OCI-LY7 (cell line): ENCODE measurements around the gene VSX1. TPM values are rescaled to one million over a fixed set of nuclear protein-coding genes. Genes with fewer than 3 reads are reported as not detected.

Experiments
- BruUV-seq: library from RNA; stranded (reverse); fragments of 400-500 nt; replicated peaks from 2 replicates; lab custom pipeline; 2021; lab: Mats Ljungman, UMichigan
- CTCF ChIA-PET: fragments of 300-600 bp; sonication (Branson Sonifier 250); formaldehyde crosslinking; loops from one replicate; lab custom pipeline; 2022; ENCODE audit warnings: antibody characterized with exemption; ENCODE audit not compliant: unreplicated experiment; lab: Charles Lee
- POLR2A ChIA-PET: fragments of 300-600 bp; sonication (Branson Sonifier 250); formaldehyde crosslinking; loops from one replicate; lab custom pipeline; 2022; ENCODE audit warnings: antibody characterized with exemption; lab: Charles Lee
- DNase-seq: peaks from one replicate; pipeline ENCODE4 v3.0.0-alpha.2; 2015; ENCODE audit warnings: low spot score
- H2AFZ ChIP-seq: fragments of 200-600 bp; sonication (generic), shearing (Covaris generic); 2 replicates; pipeline ENCODE4 v1.6.1; 2014; ENCODE audit warnings: mild to moderate bottlenecking, antibody characterized with exemption, low read length, moderate library complexity
- H3K27ac ChIP-seq: fragments of 200-600 bp; sonication (generic); 2 replicates; pipeline ENCODE4 v1.5.1; 2014; ENCODE audit warnings: mixed run types, low read depth, mild to moderate bottlenecking, moderate library complexity, low read length, inconsistent platforms; ENCODE audit not compliant: poor library complexity, severe bottlenecking
- H3K36me3 ChIP-seq: fragments of 200-600 bp; sonication (generic); 2 replicates; pipeline ENCODE4 v1.6.1; 2014; ENCODE audit warnings: mild to moderate bottlenecking, antibody characterized with exemption, low read length, moderate library complexity, mixed read lengths; ENCODE audit not compliant: insufficient read depth
- H3K4me1 ChIP-seq: fragments of 200-600 bp; sonication (generic); 2 replicates; pipeline ENCODE4 v1.5.1; 2014; ENCODE audit warnings: mild to moderate bottlenecking, low read length; ENCODE audit not compliant: insufficient read depth, poor library complexity, severe bottlenecking
- H3K4me2 ChIP-seq: fragments of 200-600 bp; sonication (generic); 2 replicates; pipeline ENCODE4 v1.6.1; 2014; ENCODE audit warnings: mild to moderate bottlenecking, low read length
- H3K4me3 ChIP-seq: fragments of 200-600 bp; sonication (generic); 2 replicates; pipeline ENCODE4 v1.5.1; 2014; ENCODE audit warnings: mild to moderate bottlenecking, low read depth, low read length; ENCODE audit not compliant: poor library complexity, severe bottlenecking
- H3K79me2 ChIP-seq: fragments of 200-600 bp; sonication (generic); 2 replicates; pipeline ENCODE4 v1.6.1; 2016; ENCODE audit warnings: low read depth, mild to moderate bottlenecking, low read length, moderate library complexity, mixed read lengths; ENCODE audit not compliant: insufficient read depth
- H3K9me2 ChIP-seq: fragments of 200-600 bp; sonication (generic); 2 replicates; pipeline ENCODE4 v1.6.1; 2016; ENCODE audit warnings: mild to moderate bottlenecking, low read length, mixed read lengths; ENCODE audit not compliant: insufficient read depth
- H3K9me3 ChIP-seq: fragments of 200-600 bp; sonication (generic); 2 replicates; pipeline ENCODE4 v1.6.1; 2014; ENCODE audit warnings: mild to moderate bottlenecking, mixed run types, low read length, mixed read lengths
- H4K20me1 ChIP-seq: fragments of 200-600 bp; sonication (generic); 2 replicates; pipeline ENCODE4 v1.6.1; 2014; ENCODE audit warnings: mild to moderate bottlenecking, antibody characterized with exemption, low read length, moderate library complexity, mixed read lengths; ENCODE audit not compliant: insufficient read depth
- CTCF ChIP-seq: fragments of 200-600 bp; sonication (generic); conservative IDR thresholded peaks from 2 replicates; pipeline ENCODE4 v1.5.1; 2014; ENCODE audit warnings: mild to moderate bottlenecking, antibody characterized with exemption, low read length, moderate library complexity, mixed read lengths
- EZH2phosphoT487 ChIP-seq: fragments of 200-600 bp; sonication (generic); IDR thresholded peaks from 2 replicates; pipeline ENCODE4 v1.6.1; 2018; ENCODE audit warnings: low read depth, borderline replicate concordance, mild to moderate bottlenecking, mixed run types, antibody characterized with exemption, low read length, moderate library complexity, mixed read lengths
- intact Hi-C: fragments of 100-400 bp; cut with micrococcal nuclease; formaldehyde crosslinking; loops from one replicate; pipeline ENCODE4 v1.10.0; 2022; ENCODE audit not compliant: unreplicated experiment
- total RNA-seq, 2 experiments: library from RNA; depleted of rRNA in 1 of 2; stranded (reverse); fragments of >200 nt in 1 of 2; shearing (Covaris generic) in 1 of 2; gene quantifications; 2 replicates each; pipeline ENCODE4 v1.2.3, GENCODE V29; 2014 to 2022

The VSX1 gene
- total RNA-seq, 2 experiments from 2014 or later: not detected

- no TSS peak for BruUV-seq
- Histone ChIP-seq H3K4me1 (no peaks in the 10 kb centered on the region), H3K79me2 (no peaks in the 10 kb centered on the region), H3K36me3 (no peaks in the 10 kb centered on the region), H4K20me1 (no peaks in the 10 kb centered on the region), H2AFZ (no peak overlapping the region), H3K9me2 (no peaks in the 10 kb centered on the region), H3K4me2 (no peak overlapping the region), H3K4me3 (no peak overlapping the region), H3K27ac (no peak overlapping the region), H3K9me3 (no peaks in the 10 kb centered on the region)
- DNase-seq: no peak
- TF ChIP-seq CTCF: no peak
- no peak for TF ChIP-seq EZH2phosphoT487
- intact Hi-C loops: no loop called here
- CTCF ChIA-PET: no interaction called here
- POLR2A ChIA-PET: no interaction called here
Observed at GRCh38 chr20:25128649-25129048, 46.7 kb upstream of the VSX1 start.

- Histone ChIP-seq H3K9me3 (no peaks in the 10 kb centered on the region), H2AFZ (no peak overlapping the region), H4K20me1 (no peaks in the 10 kb centered on the region), H3K79me2 (no peaks in the 10 kb centered on the region), H3K27ac (no peak overlapping the region), H3K4me2 (no peak overlapping the region), H3K36me3 (no peaks in the 10 kb centered on the region), H3K4me3 (no peak overlapping the region), H3K9me2 (no peaks in the 10 kb centered on the region), H3K4me1 (no peaks in the 10 kb centered on the region)
- DNase-seq: no peak
- CTCF ChIA-PET: no interaction called here
- TF ChIP-seq CTCF (no peak), EZH2phosphoT487 (no peak)
- POLR2A ChIA-PET: interaction anchor here (0.6 kb wide), 1 partner anchor 311 kb away, joined by 7 read pairs; no protein-coding TSS in a partner anchor
- BruUV-seq: no TSS peak
- intact Hi-C loops: no loop called here
Observed at GRCh38 chr20:25127761-25128537, 46.0 kb upstream of the VSX1 start.
